HEK293 (cell line): ENCODE data around the gene NHLRC2.
"Not testable (repeated sequence)": the region's sequence is repeated elsewhere in the genome, so short reads cannot be mapped to it uniquely, and the experiment has no call there.

Experiments used
- CTCF ChIA-PET: fragments of 350-600 bp; formaldehyde crosslinking; extraction: SDS; loops from one replicate; lab custom pipeline; 2021; ENCODE audit warnings: antibody characterized with exemption; lab: Yijun Ruan, JAX
- POLR2A ChIA-PET: fragments of 300-600 bp; formaldehyde crosslinking; extraction: SDS; loops from one replicate; lab custom pipeline; 2020; ENCODE audit warnings: antibody characterized with exemption, inconsistent platforms; lab: Yijun Ruan, JAX
- H3K27ac ChIP-seq: fragments of 200-500 bp; sonication (Bioruptor generic); 2 replicates; pipeline ENCODE4 v1.5.1; 2014; ENCODE audit warnings: low read depth, low read length, control low read depth, inconsistent platforms; ENCODE audit errors: extremely low read depth
- H3K36me3 ChIP-seq, 2 experiments: fragments of 200-500 bp in 1 of 2; sonication (Bioruptor generic) in 1 of 2; 1 replicate in 1 of 2; 2 replicates in 1 of 2; pipeline ENCODE4 v1.5.1; 2014 to 2017; ENCODE audit warnings: inconsistent platforms in 2 of 2, low read length in 2 of 2; ENCODE audit not compliant: control insufficient read depth in 2 of 2, insufficient read depth in 1 of 2
- H3K4me1 ChIP-seq: fragments of 200-500 bp; sonication (Bioruptor generic); 2 replicates; pipeline ENCODE4 v1.5.1; 2014; ENCODE audit warnings: mild to moderate bottlenecking, low read length, inconsistent platforms; ENCODE audit not compliant: control insufficient read depth, insufficient read depth
- H3K4me3 ChIP-seq: 2 replicates; pipeline ENCODE4 v1.5.1; 2011; ENCODE audit warnings: low read depth, mild to moderate bottlenecking, control low read depth, low read length, moderate library complexity
- H3K9me3 ChIP-seq: fragments of 200-500 bp; sonication (Bioruptor generic); 2 replicates; pipeline ENCODE4 v1.5.1; 2014; ENCODE audit warnings: low read depth, low read length, inconsistent platforms; ENCODE audit not compliant: control insufficient read depth, insufficient read depth
- BCL6B ChIP-seq: fragments of 450-650 bp; formaldehyde crosslinking; IDR thresholded peaks from 2 replicates; pipeline ENCODE4 v1.5.1; 2017; ENCODE audit warnings: missing biosample characterization, missing genetic modification characterization
- CTCF ChIP-seq: fragments of 450-650 bp; formaldehyde crosslinking; IDR thresholded peaks from 2 replicates; pipeline ENCODE4 v1.5.1; 2016; ENCODE audit warnings: missing biosample characterization, missing genetic modification characterization
- HIC1 ChIP-seq: fragments of 450-650 bp; formaldehyde crosslinking; IDR thresholded peaks from 2 replicates; pipeline ENCODE4 v1.5.1; 2016; ENCODE audit warnings: missing biosample characterization, missing genetic modification characterization
- HOXA7 ChIP-seq: sonication (generic); formaldehyde crosslinking; IDR thresholded peaks from 2 replicates; pipeline ENCODE4 v1.8.1; 2022; ENCODE audit warnings: missing genetic modification reagents, borderline replicate concordance
- IKZF3 ChIP-seq: fragments of 450-650 bp; IDR thresholded peaks from 2 replicates; pipeline ENCODE4 v1.5.0; 2018; ENCODE audit warnings: missing biosample characterization, mild to moderate bottlenecking, missing genetic modification characterization, moderate library complexity
- MEIS1 ChIP-seq: sonication (generic); formaldehyde crosslinking; IDR thresholded peaks from 2 replicates; pipeline ENCODE4 v1.8.1; 2022; ENCODE audit warnings: missing genetic modification reagents, mild to moderate bottlenecking, borderline replicate concordance
- TCF7L2 ChIP-seq: IDR thresholded peaks from 2 replicates; pipeline ENCODE4 v1.6.1; 2011; ENCODE audit warnings: low read depth, mild to moderate bottlenecking, inconsistent platforms, low read length, moderate library complexity, borderline replicate concordance
- ZBTB6 ChIP-seq: fragments of 450-650 bp; formaldehyde crosslinking; IDR thresholded peaks from 2 replicates; pipeline ENCODE4 v1.5.1; 2017; ENCODE audit warnings: missing biosample characterization, missing genetic modification characterization
- ZNF133 ChIP-seq: fragments of 450-650 bp; formaldehyde crosslinking; IDR thresholded peaks from 2 replicates; pipeline ENCODE4 v1.5.1; 2016; ENCODE audit warnings: missing biosample characterization, missing genetic modification characterization
- ZNF324 ChIP-seq: fragments of 450-650 bp; formaldehyde crosslinking; IDR thresholded peaks from 2 replicates; pipeline ENCODE4 v1.5.1; 2016; ENCODE audit warnings: missing biosample characterization, missing genetic modification characterization
- ZNF350 ChIP-seq: fragments of 450-650 bp; formaldehyde crosslinking; IDR thresholded peaks from 2 replicates; pipeline ENCODE4 v1.5.0; 2017; ENCODE audit warnings: missing biosample characterization, mild to moderate bottlenecking, missing genetic modification characterization
- ZNF433 ChIP-seq: fragments of 450-650 bp; formaldehyde crosslinking; IDR thresholded peaks from 2 replicates; pipeline ENCODE4 v1.5.1; 2016; ENCODE audit warnings: missing biosample characterization, missing genetic modification characterization, low read depth
- ZNF548 ChIP-seq: fragments of 450-650 bp; formaldehyde crosslinking; IDR thresholded peaks from 2 replicates; pipeline ENCODE4 v1.5.1; 2016; ENCODE audit warnings: missing biosample characterization, missing genetic modification characterization
- ZNF549 ChIP-seq: fragments of 450-650 bp; IDR thresholded peaks from 2 replicates; pipeline ENCODE4 v1.5.1; 2018; ENCODE audit warnings: missing biosample characterization, missing genetic modification characterization, mild to moderate bottlenecking, inconsistent platforms, moderate library complexity
- ZNF558 ChIP-seq: fragments of 450-650 bp; formaldehyde crosslinking; IDR thresholded peaks from 2 replicates; pipeline ENCODE4 v1.5.1; 2016; ENCODE audit warnings: missing biosample characterization, missing genetic modification characterization
- ZNF645 ChIP-seq: fragments of 450-650 bp; formaldehyde crosslinking; IDR thresholded peaks from 2 replicates; pipeline ENCODE4; 2016; ENCODE audit warnings: missing biosample characterization, missing genetic modification characterization
- ZNF837 ChIP-seq: fragments of 450-650 bp; formaldehyde crosslinking; IDR thresholded peaks from 2 replicates; pipeline ENCODE4 v1.5.1; 2016; ENCODE audit warnings: missing biosample characterization, missing genetic modification characterization

The NHLRC2 gene

GRCh38 chr10:113823389-113823788 is 31.1 kb upstream of the NHLRC2 start:
- CTCF ChIA-PET, result interaction anchor here (0.7 kb wide), 1 partner anchor 123 kb away, joined by 3 read pairs; no protein-coding TSS in a partner anchor
- POLR2A ChIA-PET, result no interaction called here
- Histone ChIP-seq H3K4me3 (no peak overlapping the region), H3K4me1 (no peaks in the 10 kb centered on the region), H3K9me3 (no peaks in the 10 kb centered on the region), H3K27ac (no peak overlapping the region), H3K36me3 (no peaks in the 10 kb centered on the region)
- no peak for TF ChIP-seq ZNF133
- no peak for TF ChIP-seq ZNF558
- no peak for TF ChIP-seq MEIS1 (CRISPR knock-in tag)
- no peak for TF ChIP-seq HOXA7 (CRISPR knock-in tag)

- H3K27ac ChIP-seq, result no peak overlapping the region
- CTCF ChIA-PET, result interaction anchor here (0.8 kb wide), 1 partner anchor 27 kb away, joined by 3 read pairs; no protein-coding TSS in a partner anchor
- no peaks in the 10 kb centered on the region for H3K4me1 ChIP-seq
- TF ChIP-seq TCF7L2, result 0 out of 2 replicates have a peak, but pooled peaks have one; percentile 16
- TF ChIP-seq ZNF645 (tag by site-specific recombination), result no peak
- TF ChIP-seq, all 188 proteins: peak for 1
- no peaks in the 10 kb centered on the region for H3K36me3 ChIP-seq
- no peaks in the 10 kb centered on the region for H3K9me3 ChIP-seq
- POLR2A ChIA-PET, result interaction anchor here (0.7 kb wide), 1 partner anchor 37 kb away, joined by 4 read pairs; no protein-coding TSS in a partner anchor
- H3K4me3 ChIP-seq, result no peak overlapping the region
These were observed 28.7 kb upstream of the NHLRC2 start for GRCh38 chr10:113825791-113826190.

GRCh38 chr10:113828567-113828966 is 25.9 kb upstream of the NHLRC2 start:
- CTCF ChIA-PET, result interaction anchor here (1.2 kb wide), 1 partner anchor 11 kb away, joined by 3 read pairs; no protein-coding TSS in a partner anchor

GRCh38 chr10:113842171-113842570 is 12.3 kb upstream of the NHLRC2 start:
- CTCF ChIA-PET, result interaction anchor here (1.3 kb wide), 1 partner anchor 11 kb away, joined by 3 read pairs; the partner anchor contains the start of gene DCLRE1A
- no peaks in the 10 kb centered on the region for H3K4me1 ChIP-seq
- H3K36me3 ChIP-seq, result peaks cover 18 to 28% of the 10 kb centered on the region in 2 experiments
- H3K9me3 ChIP-seq, result no peaks in the 10 kb centered on the region
- no peak overlapping the region for H3K27ac ChIP-seq
- H3K4me3 ChIP-seq, result no peak overlapping the region
- POLR2A ChIA-PET, result no interaction called here
- TF ChIP-seq ZNF350 (tag by site-specific recombination) (no peak), ZNF324 (no peak), BCL6B (tag by site-specific recombination) (no peak), HOXA7 (CRISPR knock-in tag) (no peak), ZNF549 (tag by site-specific recombination) (no peak), MEIS1 (CRISPR knock-in tag) (no peak), ZNF548 (tag by site-specific recombination) (no peak), HIC1 (tag by site-specific recombination) (no peak), ZNF433 (no peak), ZNF837 (tag by site-specific recombination) (no peak), IKZF3 (tag by site-specific recombination) (no peak), CTCF (tag by site-specific recombination) (no peak), ZBTB6 (tag by site-specific recombination) (no peak)

More at GRCh38 chr10:113828567-113828966, 25.9 kb upstream of the NHLRC2 start:
- POLR2A ChIA-PET, H3K4me3 ChIP-seq, H3K27ac ChIP-seq, H3K36me3 ChIP-seq, H3K9me3 ChIP-seq, H3K4me1 ChIP-seq: not testable (repeated sequence)
